HTR-8/SVneo (cell line): ENCODE data around the gene KCNMB1.

Experiments used
- DNase-seq: peaks from one replicate; pipeline ENCODE4 v3.0.0; 2011; ENCODE audit warnings: low spot score, mixed read lengths; ENCODE audit not compliant: insufficient read length
- FAIRE-seq: peaks from 2 replicates; lab custom pipeline; 2011; peaks lifted over from hg19 to GRCh38; lab: Jason Lieb, UNC

Gene KCNMB1

GRCh38 chr5:170348137-170348633, 41.0 kb downstream of the KCNMB1 start:
- no peak for DNase-seq
- no peak for FAIRE-seq

- no peak for FAIRE-seq
These were observed 42.1 kb downstream of the KCNMB1 start for GRCh38 chr5:170347022-170347567.

GRCh38 chr5:170345971-170346370, 43.2 kb downstream of the KCNMB1 start:
- FAIRE-seq: no peak

More at GRCh38 chr5:170347022-170347567, 42.1 kb downstream of the KCNMB1 start:
- no peak for DNase-seq

GRCh38 chr5:170343177-170343576, 46.0 kb downstream of the KCNMB1 start:
- FAIRE-seq: no peak
- DNase-seq: no peak

More at GRCh38 chr5:170345971-170346370, 43.2 kb downstream of the KCNMB1 start:
- no peak for DNase-seq

GRCh38 chr5:170342153-170342725, 46.9 kb downstream of the KCNMB1 start:
- FAIRE-seq (no peak), DNase-seq (no peak)

GRCh38 chr5:170341545-170341944, 47.6 kb downstream of the KCNMB1 start:
- FAIRE-seq: no peak
- DNase-seq: no peak

- FAIRE-seq: no peak
- no peak for DNase-seq
These were observed 49.4 kb downstream of the KCNMB1 start for GRCh38 chr5:170339780-170340167.

GRCh38 chr5:170338933-170339779, 50.0 kb downstream of the KCNMB1 start:
- FAIRE-seq (no peak), DNase-seq (no peak)

GRCh38 chr5:170338291-170338690, 50.9 kb downstream of the KCNMB1 start:
- FAIRE-seq (no peak), DNase-seq (no peak)

- FAIRE-seq (no peak), DNase-seq (no peak)
These were observed 52.0 kb downstream of the KCNMB1 start for GRCh38 chr5:170337045-170337733.

GRCh38 chr5:170336065-170336464, 53.1 kb downstream of the KCNMB1 start:
- no peak for DNase-seq
- no peak for FAIRE-seq

GRCh38 chr5:170334626-170335025, 54.5 kb downstream of the KCNMB1 start:
- no peak for FAIRE-seq
- DNase-seq: no peak

- DNase-seq (no peak), FAIRE-seq (no peak)
These were observed 55.8 kb downstream of the KCNMB1 start for GRCh38 chr5:170333161-170333910.

GRCh38 chr5:170332058-170332457, 57.1 kb downstream of the KCNMB1 start:
- DNase-seq (no peak), FAIRE-seq (no peak)

- FAIRE-seq: no peak
These were observed 58.6 kb downstream of the KCNMB1 start for GRCh38 chr5:170330568-170331054.

GRCh38 chr5:170329524-170329923, 59.6 kb downstream of the KCNMB1 start:
- FAIRE-seq: peak; percentile 31
- no peak for DNase-seq

More at GRCh38 chr5:170330568-170331054, 58.6 kb downstream of the KCNMB1 start:
- DNase-seq: no peak

GRCh38 chr5:170327829-170328228, 61.3 kb downstream of the KCNMB1 start:
- FAIRE-seq (no peak), DNase-seq (no peak)

- DNase-seq (no peak), FAIRE-seq (no peak)
These were observed 62.0 kb downstream of the KCNMB1 start for GRCh38 chr5:170327168-170327567.
